Measurements from ENCODE around the gene LDLRAD2.

Gene LDLRAD2

DNA sequence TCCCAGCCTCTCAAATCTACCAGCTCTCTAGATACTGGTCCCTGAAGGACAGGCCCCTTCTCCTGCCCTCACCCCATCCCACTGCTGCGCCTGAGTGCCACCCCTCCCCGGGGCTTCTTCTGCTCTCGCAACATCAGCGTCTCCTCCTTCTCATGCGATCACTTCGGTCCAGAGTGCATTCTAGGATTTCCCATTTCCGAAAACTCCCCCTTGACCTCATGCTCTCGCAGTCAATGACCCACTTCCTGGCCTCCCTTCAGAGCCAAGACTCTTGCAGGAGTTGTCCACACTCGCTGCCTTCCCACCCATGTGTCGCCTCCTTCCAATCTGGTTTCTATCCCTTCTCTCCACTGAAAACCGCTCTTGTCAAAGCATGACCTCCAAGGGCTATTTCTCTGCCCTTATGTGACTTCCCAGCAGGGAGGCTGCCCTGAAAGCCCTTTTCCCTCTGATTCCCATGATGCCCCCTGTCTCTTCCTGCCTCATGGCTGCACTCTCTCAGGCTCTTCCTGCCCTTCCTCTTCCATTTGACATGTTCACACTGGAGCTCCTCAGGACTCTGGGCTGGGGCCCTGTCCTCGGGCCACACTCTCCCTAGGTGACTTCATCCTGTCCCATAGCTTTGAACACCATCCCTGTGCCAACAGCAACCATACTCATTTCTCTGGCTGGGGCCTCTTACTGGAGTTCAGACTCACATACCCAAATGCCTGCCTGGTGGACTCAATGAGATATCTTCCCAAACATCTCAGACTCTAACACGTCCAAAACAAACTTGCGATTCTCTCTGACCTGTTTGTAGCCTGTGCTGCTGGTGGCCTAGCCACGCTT is 46.0 kb downstream of the LDLRAD2 start:
- in situ Hi-C loops (cut with HindIII; ENCODE audit: low sequenced_read_pairs), result no loop called here

- in situ Hi-C loops (cut with HindIII; ENCODE audit: low sequenced_read_pairs), result no loop called here
Measured at GRCh38 chr1:21859669-21860179, 47.7 kb downstream of the LDLRAD2 start.

GRCh38 chr1:21860971-21861370 is 48.9 kb downstream of the LDLRAD2 start:
- in situ Hi-C loops (cut with HindIII; ENCODE audit: low sequenced_read_pairs), result no loop called here

DNA sequence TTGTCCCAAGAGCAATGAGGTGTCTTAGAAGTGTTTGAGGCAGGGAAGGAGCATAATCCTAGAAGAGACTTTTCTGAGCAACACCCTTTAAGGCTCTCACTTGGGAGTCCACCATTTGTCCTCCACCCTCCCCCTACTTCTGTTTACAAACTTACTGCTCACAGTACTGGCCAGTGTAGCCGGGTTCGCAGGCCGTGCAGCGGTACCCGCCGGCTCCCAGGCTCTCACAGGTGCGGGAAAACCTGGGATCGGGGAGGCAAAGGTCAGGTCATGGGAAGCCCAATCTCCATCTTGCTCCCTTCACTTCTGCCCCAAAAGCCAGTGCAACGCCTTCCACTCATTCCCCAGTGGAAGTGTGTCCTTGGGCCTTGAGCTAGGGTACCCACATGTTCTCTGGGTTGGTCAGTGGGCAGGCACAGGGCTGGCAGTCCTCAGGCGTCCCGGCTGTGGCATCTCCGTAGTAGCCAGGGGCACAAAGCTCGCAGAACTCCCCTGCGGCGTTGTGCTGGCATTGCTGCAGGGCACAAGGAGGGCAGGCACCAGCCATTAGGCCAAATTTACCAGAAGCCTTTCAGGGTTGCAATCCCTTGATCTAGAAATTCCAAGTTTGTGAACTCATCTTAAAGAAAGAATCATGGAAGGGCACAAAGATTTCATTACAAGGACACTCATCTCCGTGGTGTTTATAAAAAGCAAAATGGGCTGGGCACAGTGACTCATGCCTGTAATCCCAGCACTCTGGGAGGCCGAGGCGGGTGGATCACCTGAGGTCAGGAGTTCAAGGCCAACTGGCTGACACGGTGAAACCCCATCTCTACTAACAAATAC is 49.8 kb downstream of the LDLRAD2 start:
- in situ Hi-C loops (cut with HindIII; ENCODE audit: low sequenced_read_pairs), result no loop called here

DNA sequence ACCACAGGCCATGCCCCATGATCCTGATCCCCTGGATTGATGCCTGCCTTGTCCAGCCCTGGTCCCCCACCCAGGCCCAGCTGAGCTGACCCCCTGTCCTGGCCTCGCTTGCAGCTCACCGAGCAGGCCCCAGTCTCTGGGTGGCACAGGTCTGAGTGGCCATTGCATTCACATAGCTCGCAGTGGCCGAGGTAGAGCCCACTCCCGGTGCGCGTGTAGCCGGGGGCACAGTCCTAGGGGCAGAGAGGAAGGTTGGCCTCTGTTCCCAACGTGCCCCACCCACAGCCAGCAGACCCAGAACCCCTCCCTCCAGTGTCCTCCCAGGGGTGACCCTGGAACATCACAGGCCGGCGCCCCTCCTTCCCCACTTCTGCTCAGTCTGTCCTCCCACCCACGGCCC is 51.9 kb downstream of the LDLRAD2 start:
- in situ Hi-C loops (cut with HindIII; ENCODE audit: low sequenced_read_pairs), result no loop called here

GRCh38 chr1:21864730-21865129 is 52.7 kb downstream of the LDLRAD2 start:
- in situ Hi-C loops (cut with HindIII; ENCODE audit: low sequenced_read_pairs), result no loop called here

DNA sequence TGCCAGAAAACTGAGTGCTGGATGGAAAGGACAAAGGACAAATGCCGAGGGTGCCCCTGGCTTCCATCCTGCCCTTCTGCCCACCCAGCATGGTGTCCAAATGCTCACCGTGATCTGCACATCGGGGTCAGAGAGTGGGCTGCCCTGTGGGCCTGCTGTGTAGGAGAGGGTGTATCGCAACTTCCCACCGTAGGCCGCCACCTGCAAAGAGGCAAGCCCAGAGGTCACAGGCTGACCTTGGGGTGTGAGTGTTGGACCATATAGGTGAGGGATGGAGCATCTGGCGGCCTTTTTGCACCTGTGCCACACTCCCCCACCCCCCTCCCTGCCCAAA is 53.5 kb downstream of the LDLRAD2 start:
- in situ Hi-C loops (cut with HindIII; ENCODE audit: low sequenced_read_pairs), result no loop called here

DNA sequence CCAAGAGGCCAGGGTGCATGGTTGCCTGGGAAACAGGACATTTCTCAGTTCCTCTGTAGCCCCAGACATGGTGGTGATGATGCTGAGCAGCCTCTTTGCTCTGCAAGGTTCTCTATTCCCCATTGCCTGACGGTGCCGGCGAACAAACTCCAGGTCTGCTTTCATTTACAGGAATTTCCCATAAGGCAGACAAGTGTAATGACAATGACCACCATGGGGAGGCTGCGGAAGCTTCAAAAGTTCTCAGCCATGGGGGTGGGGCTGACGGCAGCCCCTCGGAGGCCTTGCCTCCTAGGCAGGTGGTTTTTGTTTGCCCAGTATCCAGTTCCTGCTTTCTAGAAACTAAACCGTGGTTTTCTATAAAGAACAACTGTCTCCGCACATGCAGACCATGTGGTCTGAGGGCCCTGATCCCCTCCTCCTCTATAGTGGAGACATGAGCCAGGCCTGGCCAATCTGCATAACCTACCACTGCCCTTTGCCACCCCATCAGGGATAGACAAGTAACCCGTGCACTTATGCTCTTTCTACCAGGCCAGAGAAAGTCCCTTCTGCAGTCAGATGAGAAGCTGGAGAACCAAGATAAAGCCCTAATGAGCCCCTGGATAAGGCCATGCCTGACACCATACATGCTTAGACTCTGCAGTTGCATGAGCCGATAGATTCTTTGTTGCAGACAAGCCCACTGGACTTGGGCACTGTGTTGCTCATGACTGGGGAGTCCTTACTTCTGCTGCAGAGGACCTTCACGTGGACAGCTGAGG is 54.1 kb downstream of the LDLRAD2 start:
- in situ Hi-C loops (cut with HindIII; ENCODE audit: low sequenced_read_pairs), result no loop called here

DNA sequence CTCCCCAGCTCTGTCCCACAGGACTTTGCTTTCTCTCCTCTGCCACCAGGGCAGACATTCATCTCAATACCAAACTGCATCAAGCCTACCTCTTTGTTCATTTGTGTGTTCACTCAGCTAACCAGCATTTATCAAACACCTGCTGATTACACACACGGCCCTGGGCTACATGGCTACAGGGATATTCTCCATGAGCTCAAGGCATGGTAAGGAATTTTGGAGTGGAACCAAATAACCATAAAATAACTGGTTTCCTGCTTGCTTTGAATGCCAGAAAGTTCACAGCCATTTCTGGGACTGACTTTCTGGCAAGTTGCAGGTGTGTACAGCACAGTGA is 54.6 kb downstream of the LDLRAD2 start:
- in situ Hi-C loops (cut with HindIII; ENCODE audit: low sequenced_read_pairs), result no loop called here

DNA sequence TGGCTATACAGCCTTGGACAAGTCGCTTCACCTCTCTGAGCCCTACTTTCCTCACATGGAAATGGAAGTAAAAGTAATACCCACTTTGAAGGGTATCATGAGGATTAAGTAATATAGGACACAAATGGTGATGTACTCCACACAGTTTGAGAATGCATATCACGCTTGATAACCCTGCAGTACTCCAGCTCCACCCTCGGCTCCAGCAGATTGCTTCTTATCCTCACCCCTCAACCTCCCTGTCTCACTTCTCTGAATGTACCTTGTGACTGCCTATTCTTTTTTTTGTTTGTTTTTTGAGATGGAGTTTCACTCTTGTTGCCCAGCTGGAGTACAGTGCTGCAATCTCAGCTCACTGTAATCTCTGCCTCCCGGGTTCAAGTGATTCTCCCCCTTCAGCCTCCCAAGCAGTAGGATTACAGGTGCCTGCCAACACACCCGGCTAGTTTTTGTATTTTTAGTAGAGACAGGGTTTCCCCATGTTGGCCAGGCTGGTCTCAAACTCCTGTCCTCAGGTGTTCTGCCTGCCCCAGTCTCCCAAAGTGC is 55.5 kb downstream of the LDLRAD2 start:
- in situ Hi-C loops (cut with HindIII; ENCODE audit: low sequenced_read_pairs), result no loop called here

DNA sequence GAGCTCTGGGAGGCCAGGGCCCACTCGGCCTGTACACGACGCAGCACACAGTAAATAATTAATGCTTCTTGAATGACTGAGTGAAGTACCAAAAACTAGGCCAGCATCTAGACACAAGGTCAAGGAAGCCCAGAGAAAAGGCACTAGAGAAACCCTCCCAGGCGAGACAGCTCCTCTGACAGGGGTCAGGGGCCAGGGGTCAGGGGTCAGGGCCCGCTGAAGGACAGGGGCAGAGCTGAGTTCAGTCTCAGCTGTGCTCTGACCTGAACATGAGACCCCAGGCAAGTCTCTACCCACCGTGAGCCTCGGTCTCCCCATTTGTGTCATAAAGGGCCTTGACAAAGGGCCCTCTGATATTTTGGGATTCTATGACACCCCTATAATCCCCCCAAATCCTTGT is 56.4 kb downstream of the LDLRAD2 start:
- in situ Hi-C loops (cut with HindIII; ENCODE audit: low sequenced_read_pairs), result no loop called here

GRCh38 chr1:21868941-21869454 is 56.9 kb downstream of the LDLRAD2 start:
- in situ Hi-C loops (cut with HindIII; ENCODE audit: low sequenced_read_pairs), result no loop called here

- in situ Hi-C loops (cut with HindIII; ENCODE audit: low sequenced_read_pairs), result no loop called here
Measured at GRCh38 chr1:21869620-21870121, 57.6 kb downstream of the LDLRAD2 start.

- in situ Hi-C loops (cut with HindIII; ENCODE audit: low sequenced_read_pairs), result no loop called here
Measured at GRCh38 chr1:21870611-21871010, 58.5 kb downstream of the LDLRAD2 start.

- in situ Hi-C loops (cut with HindIII; ENCODE audit: low sequenced_read_pairs), result no loop called here
Measured at GRCh38 chr1:21871943-21872342, 59.9 kb downstream of the LDLRAD2 start.

DNA sequence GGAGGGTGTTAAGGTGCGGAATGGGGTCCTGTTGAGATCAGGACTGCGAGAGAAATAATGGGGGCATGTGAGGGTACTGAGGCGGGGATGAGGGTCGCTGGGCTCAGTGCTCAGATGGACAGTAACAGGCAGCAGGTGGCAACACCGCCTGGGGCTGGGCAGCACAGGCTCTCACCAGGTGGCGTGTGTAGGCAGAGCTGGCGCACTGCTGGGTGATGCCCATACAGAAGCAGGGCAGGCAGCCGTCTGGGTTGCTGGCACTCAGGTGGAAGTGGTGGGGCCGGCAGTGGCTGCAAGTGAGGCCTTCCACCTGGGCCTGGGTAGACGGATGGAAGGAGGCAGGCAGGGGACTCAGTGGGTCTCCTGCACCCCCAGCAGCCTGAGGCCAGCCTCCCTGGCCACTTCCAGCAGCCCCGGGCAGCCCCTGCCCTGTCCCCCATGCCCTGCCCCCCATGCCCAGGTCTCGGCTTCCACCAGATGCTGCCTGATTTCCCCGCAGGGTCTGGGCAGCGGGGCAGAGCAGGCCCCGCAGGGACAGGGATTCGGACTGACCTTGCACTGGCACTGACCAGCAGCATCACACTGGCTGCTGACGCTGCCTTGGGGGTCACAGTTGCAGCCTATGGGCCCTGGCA is 60.5 kb downstream of the LDLRAD2 start:
- in situ Hi-C loops (cut with HindIII; ENCODE audit: low sequenced_read_pairs), result no loop called here

DNA sequence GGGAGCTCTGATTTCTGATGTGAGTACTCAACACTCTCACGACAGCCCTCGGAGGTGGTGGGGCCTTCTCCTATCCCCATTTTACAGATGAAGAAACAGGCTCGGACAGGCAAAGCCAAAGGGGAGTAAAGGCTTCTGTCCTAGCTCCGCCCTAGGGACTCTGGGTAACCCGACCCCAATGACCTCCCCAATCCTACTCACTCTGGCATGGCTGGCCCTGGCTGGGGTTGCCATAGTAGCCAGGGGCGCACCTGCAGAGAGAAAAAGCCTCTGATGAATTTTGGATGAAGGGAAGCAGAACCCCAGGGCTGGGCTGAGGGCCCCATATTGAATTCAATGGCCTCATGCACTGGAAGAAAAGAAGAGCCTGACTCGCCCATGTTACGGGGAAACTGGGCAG is 61.1 kb downstream of the LDLRAD2 start:
- in situ Hi-C loops (cut with HindIII; ENCODE audit: low sequenced_read_pairs), result no loop called here

GRCh38 chr1:21873761-21874160 is 61.7 kb downstream of the LDLRAD2 start:
- in situ Hi-C loops (cut with HindIII; ENCODE audit: low sequenced_read_pairs), result no loop called here

GRCh38 chr1:21874328-21874727 is 62.3 kb downstream of the LDLRAD2 start:
- in situ Hi-C loops (cut with HindIII; ENCODE audit: low sequenced_read_pairs), result no loop called here
